Measurements from ENCODE around the gene CDH4. TPM values are rescaled to one million over a fixed set of nuclear protein-coding genes. Genes with fewer than 3 reads are reported as not detected.

CDH4 gene
- polyA plus RNA-seq, 1 experiment: 1.5 TPM

DNA sequence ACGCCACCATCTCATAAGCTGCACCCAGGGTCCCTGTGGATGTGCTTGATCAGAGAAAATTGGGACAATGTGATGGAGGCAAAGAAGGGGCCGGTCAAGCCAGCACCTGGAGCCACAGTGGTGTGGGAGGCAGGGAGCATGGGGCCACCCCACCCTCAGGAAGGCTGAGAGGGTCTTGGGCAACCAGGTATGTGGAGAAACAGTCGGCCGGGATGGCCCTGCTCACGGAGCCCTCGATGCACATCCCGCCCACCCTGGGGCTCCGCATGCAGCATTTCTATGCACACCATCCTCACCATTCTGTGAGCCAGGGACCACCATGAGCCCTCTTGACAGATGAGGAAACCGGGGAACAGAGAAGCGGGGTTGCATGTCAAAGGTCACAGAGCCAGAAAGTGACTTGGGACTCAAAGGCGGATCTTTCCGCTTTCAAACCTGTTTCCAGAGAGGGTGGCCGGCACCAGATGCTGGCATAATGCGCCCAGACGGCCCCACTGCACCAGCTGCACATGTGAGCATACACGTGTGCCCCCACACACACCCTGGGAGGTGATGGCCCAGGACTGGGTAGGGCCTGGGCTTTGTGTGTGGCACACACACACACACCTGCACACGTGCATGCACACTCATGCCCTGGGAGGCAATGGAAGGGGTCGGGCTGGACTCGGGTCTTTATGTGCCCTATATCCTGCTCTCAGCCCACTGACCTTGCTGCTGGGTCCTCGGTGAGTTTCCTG lies 415.2 kb downstream of the CDH4 start:
- H3K4me3 ChIP-seq (ENCODE audit: low read depth, low read length): no peak overlapping the region
- H3K36me3 ChIP-seq (ENCODE audit: control insufficient read depth, insufficient read depth, low read length): no peaks in the 10 kb centered on the region
- H3K27me3 ChIP-seq (ENCODE audit: control insufficient read depth, insufficient read depth, low read length): no peaks in the 10 kb centered on the region
- TF ChIP-seq, protein P1, sequence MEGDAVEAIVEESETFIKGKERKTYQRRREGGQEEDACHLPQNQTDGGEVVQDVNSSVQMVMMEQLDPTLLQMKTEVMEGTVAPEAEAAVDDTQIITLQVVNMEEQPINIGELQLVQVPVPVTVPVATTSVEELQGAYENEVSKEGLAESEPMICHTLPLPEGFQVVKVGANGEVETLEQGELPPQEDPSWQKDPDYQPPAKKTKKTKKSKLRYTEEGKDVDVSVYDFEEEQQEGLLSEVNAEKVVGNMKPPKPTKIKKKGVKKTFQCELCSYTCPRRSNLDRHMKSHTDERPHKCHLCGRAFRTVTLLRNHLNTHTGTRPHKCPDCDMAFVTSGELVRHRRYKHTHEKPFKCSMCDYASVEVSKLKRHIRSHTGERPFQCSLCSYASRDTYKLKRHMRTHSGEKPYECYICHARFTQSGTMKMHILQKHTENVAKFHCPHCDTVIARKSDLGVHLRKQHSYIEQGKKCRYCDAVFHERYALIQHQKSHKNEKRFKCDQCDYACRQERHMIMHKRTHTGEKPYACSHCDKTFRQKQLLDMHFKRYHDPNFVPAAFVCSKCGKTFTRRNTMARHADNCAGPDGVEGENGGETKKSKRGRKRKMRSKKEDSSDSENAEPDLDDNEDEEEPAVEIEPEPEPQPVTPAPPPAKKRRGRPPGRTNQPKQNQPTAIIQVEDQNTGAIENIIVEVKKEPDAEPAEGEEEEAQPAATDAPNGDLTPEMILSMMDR (IDR thresholded peaks at IDR 0.05; ENCODE audit: insufficient read depth, low read depth, low read length): no peak
- no peak for DNase-seq (ENCODE audit: low read depth)
- ChIA-PET CTCF (no interaction called here), POLR2A (no interaction called here)

DNA sequence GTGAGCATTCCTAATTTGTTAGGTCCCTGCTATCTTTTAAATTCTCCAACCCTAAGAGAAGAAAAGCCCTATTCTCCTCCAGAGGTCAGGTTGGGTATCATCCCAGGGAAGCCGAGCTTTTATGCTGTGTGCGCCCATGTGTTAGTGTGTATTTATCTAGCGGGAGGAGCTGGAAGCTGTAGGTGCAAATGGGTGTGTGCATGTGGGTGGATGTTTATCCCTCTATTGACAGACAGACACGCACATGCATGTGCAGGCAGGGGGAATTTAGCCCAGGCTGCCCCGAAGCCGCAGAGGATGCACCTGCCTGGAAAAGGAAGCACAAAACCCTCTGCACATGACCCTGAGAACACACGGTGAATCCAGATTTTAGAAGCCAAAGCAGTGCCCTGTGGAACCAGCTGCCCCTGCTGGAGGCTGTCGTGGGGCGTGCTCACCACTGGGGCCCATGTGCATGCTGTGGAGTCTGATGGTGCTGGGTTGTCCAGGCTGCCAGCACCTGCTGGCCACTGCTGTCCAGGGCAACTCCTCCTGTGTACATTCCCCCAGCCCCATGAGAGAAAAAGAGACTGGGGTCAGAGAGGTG lies 416.1 kb downstream of the CDH4 start:
- ChIA-PET POLR2A (no interaction called here), CTCF (no interaction called here)
- H3K27me3 ChIP-seq (ENCODE audit: control insufficient read depth, insufficient read depth, low read length): no peaks in the 10 kb centered on the region
- DNase-seq (ENCODE audit: low read depth): no peak
- TF ChIP-seq, protein P1 (IDR thresholded peaks at IDR 0.05; ENCODE audit: insufficient read depth, low read depth, low read length): no peak
- H3K4me3 ChIP-seq (ENCODE audit: low read depth, low read length): no peak overlapping the region
- H3K36me3 ChIP-seq (ENCODE audit: control insufficient read depth, insufficient read depth, low read length): no peaks in the 10 kb centered on the region

DNA sequence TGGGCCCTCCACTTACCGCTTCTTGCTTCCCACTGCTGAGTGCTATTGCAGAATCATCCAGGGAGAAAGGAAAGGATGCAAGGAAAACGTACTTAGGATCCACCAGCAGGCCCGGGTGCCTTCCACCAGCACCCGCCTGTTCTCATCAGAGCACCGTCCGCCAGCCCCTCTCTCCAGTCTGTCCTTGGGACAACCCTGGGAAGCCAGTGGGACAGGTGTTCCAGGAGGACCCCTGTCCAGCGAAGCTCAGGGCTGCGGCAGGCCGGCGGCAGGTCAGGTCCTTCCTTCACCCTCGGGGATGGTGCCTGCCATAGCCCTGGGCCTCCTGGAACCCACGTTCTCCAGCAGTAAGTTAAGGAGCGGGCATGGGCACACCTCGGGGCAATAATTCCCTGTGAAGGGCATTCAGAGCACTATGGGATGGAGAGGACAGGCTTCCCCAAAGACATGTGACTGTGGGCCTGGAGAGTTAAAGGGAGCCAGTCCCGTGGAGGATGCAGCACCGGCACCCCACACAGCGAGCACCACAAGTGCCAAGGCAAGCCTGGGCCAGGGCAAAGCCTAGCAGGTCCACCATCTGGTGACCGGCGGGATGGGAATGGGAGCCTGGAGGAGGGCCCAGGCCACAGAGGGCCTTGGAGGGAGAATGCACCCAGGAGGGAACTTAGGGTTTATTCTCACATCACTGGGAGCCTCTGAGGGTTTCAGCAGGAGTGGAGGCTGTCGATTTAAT lies 416.9 kb downstream of the CDH4 start:
- no peak for DNase-seq (ENCODE audit: low read depth)
- ChIA-PET POLR2A (no interaction called here), CTCF (no interaction called here)
- Histone ChIP-seq H3K36me3 (ENCODE audit: control insufficient read depth, insufficient read depth, low read length) (no peaks in the 10 kb centered on the region), H3K27me3 (ENCODE audit: control insufficient read depth, insufficient read depth, low read length) (no peaks in the 10 kb centered on the region), H3K4me3 (ENCODE audit: low read depth, low read length) (no peak overlapping the region)
- TF ChIP-seq, protein P1 (IDR thresholded peaks at IDR 0.05; ENCODE audit: insufficient read depth, low read depth, low read length): no peak

DNA sequence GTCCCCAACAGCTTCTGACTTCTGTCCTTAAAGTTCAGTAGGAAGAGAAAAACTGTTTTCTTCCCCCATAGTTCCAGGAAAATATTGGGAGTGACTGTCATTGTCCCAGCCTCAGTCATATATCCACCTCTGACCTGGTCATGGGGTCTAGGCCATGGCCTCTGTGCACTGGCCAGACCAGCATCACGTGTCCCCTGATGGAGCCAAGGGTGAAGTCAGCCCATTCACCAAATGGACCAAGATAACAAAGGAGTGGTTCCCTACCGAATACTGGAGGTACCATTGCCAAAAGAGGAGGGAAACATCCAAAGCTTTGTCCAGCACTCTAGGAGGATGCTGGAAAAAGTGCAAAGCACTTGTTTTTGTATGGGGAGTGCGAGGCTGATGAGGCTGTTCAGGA lies 418.2 kb downstream of the CDH4 start:
- CTCF ChIA-PET: no interaction called here

DNA sequence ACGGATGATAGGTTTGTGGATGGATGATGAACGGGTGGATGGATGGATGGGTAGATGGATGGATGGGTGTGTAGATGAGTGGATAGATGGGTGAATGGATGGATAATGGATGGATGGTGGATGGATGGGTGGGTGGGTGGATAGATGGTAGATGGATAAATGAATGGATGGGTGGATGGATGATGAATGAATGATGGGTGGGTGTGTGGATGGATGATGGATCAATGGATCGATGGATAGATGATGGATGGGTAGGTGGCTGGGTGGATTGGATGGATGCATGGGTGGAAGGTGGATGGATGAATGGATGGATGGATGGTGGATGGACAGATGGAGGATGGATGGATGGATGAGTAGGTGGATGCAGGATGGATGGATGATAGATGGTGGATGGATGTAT lies 419.5 kb downstream of the CDH4 start:
- CTCF ChIA-PET: no interaction called here
- no peak for DNase-seq (ENCODE audit: low read depth)

More for the DNA sequence above, 418.2 kb downstream of the CDH4 start:
- TF ChIP-seq, protein P1 (IDR thresholded peaks at IDR 0.05; ENCODE audit: insufficient read depth, low read depth, low read length): no peak
- Histone ChIP-seq H3K36me3 (ENCODE audit: control insufficient read depth, insufficient read depth, low read length) (no peaks in the 10 kb centered on the region), H3K27me3 (ENCODE audit: control insufficient read depth, insufficient read depth, low read length) (no peaks in the 10 kb centered on the region), H3K4me3 (ENCODE audit: low read depth, low read length) (no peak overlapping the region)
- DNase-seq (ENCODE audit: low read depth): no peak
- POLR2A ChIA-PET: no interaction called here

More for the DNA sequence above, 419.5 kb downstream of the CDH4 start:
- POLR2A ChIA-PET: no interaction called here
- TF ChIP-seq, protein P1 (IDR thresholded peaks at IDR 0.05; ENCODE audit: insufficient read depth, low read depth, low read length): no peak
- no peaks in the 10 kb centered on the region for H3K36me3 ChIP-seq (ENCODE audit: control insufficient read depth, insufficient read depth, low read length)
- no peak overlapping the region for H3K4me3 ChIP-seq (ENCODE audit: low read depth, low read length)
- H3K27me3 ChIP-seq (ENCODE audit: control insufficient read depth, insufficient read depth, low read length): no peaks in the 10 kb centered on the region

Data from BJ (cell line).